Measurements from ENCODE around the gene BPIFB3.

DNA sequence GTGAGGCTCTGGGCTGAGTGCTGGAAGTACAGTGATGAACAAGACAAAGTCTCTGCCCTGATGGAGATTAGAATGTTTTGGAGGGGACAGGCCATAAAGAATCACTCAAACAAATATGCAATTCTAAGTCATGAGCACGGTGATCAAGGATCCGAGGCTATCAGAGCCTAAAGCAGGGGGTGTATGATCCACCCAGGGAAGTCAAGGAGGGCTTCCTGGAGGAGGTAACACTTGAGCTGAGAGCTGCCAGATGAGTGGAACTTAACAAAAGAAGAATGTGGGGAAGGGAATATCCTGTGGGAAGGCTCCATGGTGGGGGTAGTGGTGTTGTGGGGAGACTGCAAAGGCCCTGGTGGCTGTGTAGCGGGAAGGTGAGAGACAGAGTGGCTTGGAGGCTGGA lies 38.0 kb downstream of the BPIFB3 start:
- TF ChIP-seq, protein P1, sequence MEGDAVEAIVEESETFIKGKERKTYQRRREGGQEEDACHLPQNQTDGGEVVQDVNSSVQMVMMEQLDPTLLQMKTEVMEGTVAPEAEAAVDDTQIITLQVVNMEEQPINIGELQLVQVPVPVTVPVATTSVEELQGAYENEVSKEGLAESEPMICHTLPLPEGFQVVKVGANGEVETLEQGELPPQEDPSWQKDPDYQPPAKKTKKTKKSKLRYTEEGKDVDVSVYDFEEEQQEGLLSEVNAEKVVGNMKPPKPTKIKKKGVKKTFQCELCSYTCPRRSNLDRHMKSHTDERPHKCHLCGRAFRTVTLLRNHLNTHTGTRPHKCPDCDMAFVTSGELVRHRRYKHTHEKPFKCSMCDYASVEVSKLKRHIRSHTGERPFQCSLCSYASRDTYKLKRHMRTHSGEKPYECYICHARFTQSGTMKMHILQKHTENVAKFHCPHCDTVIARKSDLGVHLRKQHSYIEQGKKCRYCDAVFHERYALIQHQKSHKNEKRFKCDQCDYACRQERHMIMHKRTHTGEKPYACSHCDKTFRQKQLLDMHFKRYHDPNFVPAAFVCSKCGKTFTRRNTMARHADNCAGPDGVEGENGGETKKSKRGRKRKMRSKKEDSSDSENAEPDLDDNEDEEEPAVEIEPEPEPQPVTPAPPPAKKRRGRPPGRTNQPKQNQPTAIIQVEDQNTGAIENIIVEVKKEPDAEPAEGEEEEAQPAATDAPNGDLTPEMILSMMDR (IDR thresholded peaks at IDR 0.05), result no peak
- TF ChIP-seq EZH2 (IDR thresholded peaks at IDR 0.05) (no peak), EZH2phosphoT487 (IDR thresholded peaks at IDR 0.05) (no peak)

Data from neural progenitor cell (in vitro differentiated cells).